Measurements from ENCODE around the gene TMEFF2. TPM values are rescaled to one million over a fixed set of nuclear protein-coding genes. Genes with fewer than 3 reads are reported as not detected.

TMEFF2 gene
- total RNA-seq, 4 donors from 2014 or later, result 0.16 to 0.46 (median 0.17) TPM; not detected in 1

GRCh38 chr2:191920502-191920901 lies 274.2 kb downstream of the TMEFF2 start:
- no peak for DNase-seq (ENCODE audit: low spot score in 2 of 2)
- intact Hi-C loops (cut with DNase I; ENCODE audit: low total_unique reads), result loop anchor here (5.0 kb wide), 1 partner anchor 1988 kb away; no protein-coding TSS in a partner anchor
- no peak overlapping the region for H3K4me3 ChIP-seq (ENCODE audit: low read depth, poor library complexity, severe bottlenecking)
- WGBS, 2 donors, result 89% methylated on average over 2 of the region's 2 CpGs
- no peak for TF ChIP-seq POLR2A (IDR thresholded peaks at IDR 0.05)
- TF ChIP-seq, protein P1, sequence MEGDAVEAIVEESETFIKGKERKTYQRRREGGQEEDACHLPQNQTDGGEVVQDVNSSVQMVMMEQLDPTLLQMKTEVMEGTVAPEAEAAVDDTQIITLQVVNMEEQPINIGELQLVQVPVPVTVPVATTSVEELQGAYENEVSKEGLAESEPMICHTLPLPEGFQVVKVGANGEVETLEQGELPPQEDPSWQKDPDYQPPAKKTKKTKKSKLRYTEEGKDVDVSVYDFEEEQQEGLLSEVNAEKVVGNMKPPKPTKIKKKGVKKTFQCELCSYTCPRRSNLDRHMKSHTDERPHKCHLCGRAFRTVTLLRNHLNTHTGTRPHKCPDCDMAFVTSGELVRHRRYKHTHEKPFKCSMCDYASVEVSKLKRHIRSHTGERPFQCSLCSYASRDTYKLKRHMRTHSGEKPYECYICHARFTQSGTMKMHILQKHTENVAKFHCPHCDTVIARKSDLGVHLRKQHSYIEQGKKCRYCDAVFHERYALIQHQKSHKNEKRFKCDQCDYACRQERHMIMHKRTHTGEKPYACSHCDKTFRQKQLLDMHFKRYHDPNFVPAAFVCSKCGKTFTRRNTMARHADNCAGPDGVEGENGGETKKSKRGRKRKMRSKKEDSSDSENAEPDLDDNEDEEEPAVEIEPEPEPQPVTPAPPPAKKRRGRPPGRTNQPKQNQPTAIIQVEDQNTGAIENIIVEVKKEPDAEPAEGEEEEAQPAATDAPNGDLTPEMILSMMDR (IDR thresholded peaks at IDR 0.05), result no peak

DNA sequence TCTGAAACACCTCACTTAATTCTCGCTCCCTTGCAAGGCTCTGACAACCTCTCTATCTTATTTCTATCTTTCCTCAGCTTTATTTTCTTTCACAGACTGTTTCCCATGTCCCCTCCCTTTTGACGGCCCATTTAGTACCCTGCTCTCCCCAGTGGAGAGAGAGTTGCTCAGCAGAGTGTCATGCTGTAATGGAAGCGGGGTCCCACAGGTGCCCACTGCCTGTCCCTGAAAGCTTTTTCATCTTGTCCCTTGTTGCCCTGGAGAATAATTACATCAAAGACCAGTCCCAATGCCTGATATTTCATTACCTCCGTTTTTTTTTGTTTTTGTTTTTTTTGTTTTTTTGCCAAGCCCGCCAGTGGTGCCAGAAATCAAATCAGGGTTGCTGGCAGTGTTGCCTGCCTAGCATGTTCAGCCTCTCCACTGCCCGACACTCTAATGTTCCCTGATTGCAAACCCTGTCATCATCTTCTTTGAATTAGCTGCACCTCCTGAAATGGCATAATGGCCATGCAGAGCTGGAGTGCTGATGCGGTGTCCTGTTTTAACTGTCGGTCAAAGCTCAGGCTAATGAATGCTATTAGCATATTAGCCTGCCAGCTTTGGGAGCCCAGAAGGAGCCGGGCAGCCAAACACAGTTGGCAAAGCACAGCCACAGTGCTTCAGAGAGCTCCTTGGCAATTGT lies 276.6 kb downstream of the TMEFF2 start:
- no peak for DNase-seq (ENCODE audit: low spot score in 2 of 2)
- TF ChIP-seq, protein P1 (IDR thresholded peaks at IDR 0.05), result no peak
- TF ChIP-seq POLR2A (IDR thresholded peaks at IDR 0.05), result no peak
- intact Hi-C loops (cut with DNase I; ENCODE audit: low total_unique reads), result no loop called here
- no peak overlapping the region for H3K4me3 ChIP-seq (ENCODE audit: low read depth, poor library complexity, severe bottlenecking)
- 59 to 68% methylated on average over 9 of the region's 9 CpGs for WGBS, 2 donors

- 90 to 93% methylated on average over 2 of the region's 2 CpGs for WGBS, 2 donors
- intact Hi-C loops (cut with DNase I; ENCODE audit: low total_unique reads), result no loop called here
- no peak for DNase-seq (ENCODE audit: low spot score in 2 of 2)
- no peak overlapping the region for H3K4me3 ChIP-seq (ENCODE audit: low read depth, poor library complexity, severe bottlenecking)
- no peak for TF ChIP-seq POLR2A (IDR thresholded peaks at IDR 0.05)
- TF ChIP-seq, protein P1 (IDR thresholded peaks at IDR 0.05), result no peak
Measured at GRCh38 chr2:191917430-191917881, 277.3 kb downstream of the TMEFF2 start.

- DNase-seq (ENCODE audit: low spot score in 2 of 2), result no peak
- 53 to 68% methylated on average over 1 of the region's 1 CpG for WGBS, 2 donors
- intact Hi-C loops (cut with DNase I; ENCODE audit: low total_unique reads), result no loop called here
- no peak overlapping the region for H3K4me3 ChIP-seq (ENCODE audit: low read depth, poor library complexity, severe bottlenecking)
- no peak for TF ChIP-seq POLR2A (IDR thresholded peaks at IDR 0.05)
- TF ChIP-seq, protein P1 (IDR thresholded peaks at IDR 0.05), result no peak
Measured at GRCh38 chr2:191916826-191917225, 277.9 kb downstream of the TMEFF2 start.

DNA sequence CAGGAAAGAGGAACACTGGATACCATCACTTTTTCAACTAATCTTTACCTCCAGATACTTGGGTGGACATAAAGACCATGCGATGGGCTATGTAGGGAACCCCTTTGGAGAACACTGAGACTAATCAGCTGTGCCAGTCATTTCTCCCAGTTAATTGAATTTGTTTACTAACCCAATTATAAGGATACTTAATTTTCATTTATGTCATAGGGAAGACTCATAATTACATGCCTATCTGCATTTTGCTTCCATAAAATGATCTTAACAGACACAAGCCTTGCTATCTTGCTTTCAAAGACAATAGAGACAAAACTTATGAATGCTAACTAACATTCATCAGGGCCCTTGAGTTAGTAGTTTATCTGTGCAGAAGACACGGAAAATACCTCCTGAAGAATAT lies 279.0 kb downstream of the TMEFF2 start:
- intact Hi-C loops (cut with DNase I; ENCODE audit: low total_unique reads), result no loop called here
- DNase-seq (ENCODE audit: low spot score in 2 of 2), result no peak
- no peak for TF ChIP-seq POLR2A (IDR thresholded peaks at IDR 0.05)
- TF ChIP-seq, protein P1 (IDR thresholded peaks at IDR 0.05), result no peak
- H3K4me3 ChIP-seq (ENCODE audit: low read depth, poor library complexity, severe bottlenecking), result no peak overlapping the region
- WGBS, 2 donors, result 92 to 97% methylated on average over 2 of the region's 2 CpGs

GRCh38 chr2:191913796-191914195 lies 280.9 kb downstream of the TMEFF2 start:
- no peak overlapping the region for H3K4me3 ChIP-seq (ENCODE audit: low read depth, poor library complexity, severe bottlenecking)
- WGBS, 2 donors, result 55 to 68% methylated on average over 1 of the region's 1 CpG
- TF ChIP-seq POLR2A (IDR thresholded peaks at IDR 0.05), result no peak
- TF ChIP-seq, protein P1 (IDR thresholded peaks at IDR 0.05), result no peak
- DNase-seq (ENCODE audit: low spot score in 2 of 2), result no peak
- intact Hi-C loops (cut with DNase I; ENCODE audit: low total_unique reads), result no loop called here
